Smooth muscle cell (in vitro differentiated cells): ENCODE data around the gene MRPL33. TPM values are rescaled to one million over a fixed set of nuclear protein-coding genes. Genes with fewer than 3 reads are reported as not detected.
"Not testable (repeated sequence)": the region's sequence is repeated elsewhere in the genome, so short reads cannot be mapped to it uniquely, and the experiment has no call there.

Source experiments
- DNase-seq: peaks from one replicate; lab custom pipeline; 2025; ENCODE audit not compliant: unreplicated experiment; lab: John Stamatoyannopoulos, UW
- H2AFZ ChIP-seq: fragments of 200-600 bp; sonication (generic); 2 replicates; pipeline ENCODE4 v1.6.0; 2016; ENCODE audit warnings: antibody characterized with exemption, low read depth, mild to moderate bottlenecking
- H3F3A ChIP-seq: fragments of 200-600 bp; sonication (generic); 2 replicates; pipeline ENCODE4 v1.6.0; 2017; ENCODE audit warnings: antibody characterized with exemption, low read depth
- H3K27ac ChIP-seq: fragments of 200-600 bp; sonication (generic); 2 replicates; pipeline ENCODE4 v1.5.1; 2016; ENCODE audit warnings: low read depth, mild to moderate bottlenecking
- H3K27me3 ChIP-seq: fragments of 200-600 bp; sonication (generic); 2 replicates; pipeline ENCODE4 v1.6.1; 2016; ENCODE audit warnings: low read depth, mild to moderate bottlenecking
- H3K36me3 ChIP-seq: fragments of 200-600 bp; sonication (generic); 2 replicates; pipeline ENCODE4 v1.5.1; 2016; ENCODE audit warnings: low read depth
- H3K4me1 ChIP-seq: fragments of 200-600 bp; sonication (generic); 2 replicates; pipeline ENCODE4 v1.5.1; 2016; ENCODE audit warnings: low read depth
- H3K4me2 ChIP-seq: fragments of 200-600 bp; sonication (generic); 2 replicates; pipeline ENCODE4 v1.6.0; 2016; ENCODE audit warnings: mild to moderate bottlenecking
- H3K4me3 ChIP-seq: fragments of 200-600 bp; sonication (generic); 2 replicates; pipeline ENCODE4 v1.5.1; 2016; ENCODE audit warnings: mild to moderate bottlenecking
- H3K79me2 ChIP-seq: fragments of 200-600 bp; sonication (generic); 2 replicates; pipeline ENCODE4 v1.6.0; 2016; ENCODE audit warnings: low read depth, mild to moderate bottlenecking
- H3K9ac ChIP-seq: fragments of 200-600 bp; sonication (generic); 2 replicates; pipeline ENCODE4 v1.6.0; 2016; ENCODE audit warnings: low read depth
- H3K9me3 ChIP-seq: fragments of 200-600 bp; sonication (generic); replicated peaks from 2 replicates; pipeline ENCODE4 v1.5.1; 2016; ENCODE audit warnings: low read depth
- H4K20me1 ChIP-seq: fragments of 200-600 bp; sonication (generic); 2 replicates; pipeline ENCODE4 v1.6.0; 2016; ENCODE audit warnings: low read depth
- WGBS: methylation state at CpG from one replicate; pipeline ENCODE4 v1.1.7; 2016; ENCODE audit warnings: low lambda C conversion rate; 5-methylcytosine and 5-hydroxymethylcytosine counted together
- polyA plus RNA-seq: library from polyadenylated mRNA; unstranded; fragments of >200 nt; fragmentation: Nextera tagmentation; extraction: Ambion mirVana; gene quantifications from 2 replicates; pipeline ENCODE4 v1.2.1, GENCODE V29; 2016
- total RNA-seq: library from RNA; depleted of rRNA; stranded (reverse); fragments of >200 nt; gene quantifications from 2 replicates; pipeline ENCODE4 v1.2.3, GENCODE V29; 2014
- TF ChIP-seq, protein P1 (sequence below): fragments of 200-600 bp; sonication (generic); IDR thresholded peaks from 2 replicates; pipeline ENCODE4 v1.5.1; 2017; ENCODE audit warnings: borderline replicate concordance, mild to moderate bottlenecking, antibody characterized with exemption; ENCODE audit not compliant: insufficient read depth, poor library complexity, severe bottlenecking

MRPL33 gene
- total and polyA plus RNA-seq, 2 experiments from 2014 or later, result 94.5 to 193 TPM

- Histone ChIP-seq H3K4me2 (no peak overlapping the region), H2AFZ (no peak overlapping the region), H3K27ac (no peak overlapping the region), H3K27me3 (no peaks in the 10 kb centered on the region), H3K4me3 (no peak overlapping the region), H3K4me1 (no peaks in the 10 kb centered on the region), H3K9ac (no peak overlapping the region), H4K20me1 (no peaks in the 10 kb centered on the region), H3K79me2 (no peaks in the 10 kb centered on the region), H3K36me3 (no peaks in the 10 kb centered on the region), H3K9me3 (no peaks in the 10 kb centered on the region), H3F3A (no peaks in the 10 kb centered on the region)
- whole genome bisulfite sequencing, result 96% methylated on average over 3 of the region's 3 CpGs
- TF ChIP-seq, protein P1, sequence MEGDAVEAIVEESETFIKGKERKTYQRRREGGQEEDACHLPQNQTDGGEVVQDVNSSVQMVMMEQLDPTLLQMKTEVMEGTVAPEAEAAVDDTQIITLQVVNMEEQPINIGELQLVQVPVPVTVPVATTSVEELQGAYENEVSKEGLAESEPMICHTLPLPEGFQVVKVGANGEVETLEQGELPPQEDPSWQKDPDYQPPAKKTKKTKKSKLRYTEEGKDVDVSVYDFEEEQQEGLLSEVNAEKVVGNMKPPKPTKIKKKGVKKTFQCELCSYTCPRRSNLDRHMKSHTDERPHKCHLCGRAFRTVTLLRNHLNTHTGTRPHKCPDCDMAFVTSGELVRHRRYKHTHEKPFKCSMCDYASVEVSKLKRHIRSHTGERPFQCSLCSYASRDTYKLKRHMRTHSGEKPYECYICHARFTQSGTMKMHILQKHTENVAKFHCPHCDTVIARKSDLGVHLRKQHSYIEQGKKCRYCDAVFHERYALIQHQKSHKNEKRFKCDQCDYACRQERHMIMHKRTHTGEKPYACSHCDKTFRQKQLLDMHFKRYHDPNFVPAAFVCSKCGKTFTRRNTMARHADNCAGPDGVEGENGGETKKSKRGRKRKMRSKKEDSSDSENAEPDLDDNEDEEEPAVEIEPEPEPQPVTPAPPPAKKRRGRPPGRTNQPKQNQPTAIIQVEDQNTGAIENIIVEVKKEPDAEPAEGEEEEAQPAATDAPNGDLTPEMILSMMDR, result no peak
- no peak for DNase-seq
Observed at GRCh38 chr2:27762951-27763906, 8.3 kb upstream of the MRPL33 start.

GRCh38 chr2:27763907-27764267 lies 7.6 kb upstream of the MRPL33 start:
- Histone ChIP-seq H3K4me3 (no peak overlapping the region), H3K9me3 (no peaks in the 10 kb centered on the region), H3K4me2 (no peak overlapping the region), H3K27me3 (no peaks in the 10 kb centered on the region), H3K36me3 (no peaks in the 10 kb centered on the region), H3K27ac (no peak overlapping the region), H3K9ac (no peak overlapping the region), H3K79me2 (no peaks in the 10 kb centered on the region), H3K4me1 (no peaks in the 10 kb centered on the region), H4K20me1 (no peaks in the 10 kb centered on the region), H3F3A (no peaks in the 10 kb centered on the region), H2AFZ (no peak overlapping the region)
- DNase-seq, result no peak
- 94% methylated on average over 7 of the region's 7 CpGs for WGBS
- TF ChIP-seq, protein P1, result no peak

GRCh38 chr2:27764526-27764925 lies 7.0 kb upstream of the MRPL33 start:
- not testable (repeated sequence) for H3K9me3 ChIP-seq, H3K4me1 ChIP-seq, H2AFZ ChIP-seq, DNase-seq, H3K27me3 ChIP-seq, H3K4me3 ChIP-seq, H3K27ac ChIP-seq, H3K79me2 ChIP-seq, H3K36me3 ChIP-seq, H3K9ac ChIP-seq, H3K4me2 ChIP-seq, H4K20me1 ChIP-seq, H3F3A ChIP-seq
- WGBS, result 94% methylated on average over 3 of the region's 3 CpGs

GRCh38 chr2:27765621-27766286 lies 5.8 kb upstream of the MRPL33 start:
- Histone ChIP-seq H3K4me2 (no peak overlapping the region), H3K27me3 (no peaks in the 10 kb centered on the region), H3K79me2 (no peaks in the 10 kb centered on the region), H3K9ac (no peak overlapping the region), H4K20me1 (no peaks in the 10 kb centered on the region), H3K9me3 (no peaks in the 10 kb centered on the region), H3K4me3 (no peak overlapping the region), H3F3A (no peaks in the 10 kb centered on the region), H3K4me1 (no peaks in the 10 kb centered on the region), H3K27ac (no peak overlapping the region), H2AFZ (no peak overlapping the region), H3K36me3 (no peaks in the 10 kb centered on the region)
- TF ChIP-seq, protein P1, result no peak
- WGBS, result 92% methylated on average over 29 of the region's 29 CpGs
- DNase-seq, result no peak
